ENCODE results near the gene REG3G. TPM values are rescaled to one million over a fixed set of nuclear protein-coding genes. Genes with fewer than 3 reads are reported as not detected.

REG3G gene
- total and polyA plus RNA-seq, 2 of the 13 experiments (the other 11 are each of a cell fraction or from before 2014, with no cell fraction given), result not detected

DNA sequence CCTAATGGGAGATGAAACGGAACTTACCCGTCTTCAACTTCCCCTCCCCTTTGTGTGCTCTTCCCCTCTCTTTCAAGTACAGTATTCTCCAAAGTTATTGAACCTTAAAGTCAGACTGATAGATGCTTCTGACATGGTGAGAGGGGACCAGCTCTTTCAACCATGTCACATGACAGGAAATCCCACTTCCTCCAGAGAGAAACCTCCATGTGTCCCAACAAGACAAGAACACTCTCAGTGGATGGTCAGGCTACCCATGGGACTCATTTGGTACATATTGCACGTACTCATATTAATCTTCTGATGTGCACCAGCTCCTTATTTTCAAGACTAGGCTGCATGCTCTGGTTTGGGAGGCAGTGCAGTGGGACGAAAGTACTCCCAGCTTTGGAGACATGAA is 44.6 kb upstream of the REG3G start:
- ChIA-PET POLR2A (no interaction called here), CTCF (ENCODE audit: low intra/inter-chr PET ratio, low total read pairs) (interaction anchor here (3.1 kb wide), 1 partner anchor 308 kb away, joined by 40 read pairs; no protein-coding TSS in a partner anchor)
- no peak for ATAC-seq
- no peaks in the 10 kb centered on the region for H3K9me3 ChIP-seq (ENCODE audit: low read length)
- 5% methylated on average over 4 of the region's 4 CpGs for WGBS (ENCODE audit: low lambda C conversion rate)
- no peaks in the 10 kb centered on the region for H3K4me1 ChIP-seq (ENCODE audit: insufficient read depth, low read length)
- H3K9ac ChIP-seq (ENCODE audit: insufficient read depth, low read depth, low read length), result no peak overlapping the region
- no peaks in the 10 kb centered on the region for H3K27me3 ChIP-seq (ENCODE audit: control insufficient read depth in 1 of 2, insufficient read depth in 2 of 2, low read length in 2 of 2)
- no peak for FAIRE-seq
- H4K20me1 ChIP-seq (ENCODE audit: insufficient read depth, low read length), result no peaks in the 10 kb centered on the region
- in situ Hi-C loops (cut with HindIII; ENCODE audit: extremely low pct_ligation_motif_present, low pct_unique_long_range_greater_than_20kb), result loop anchor here (25.0 kb wide), 1 partner anchor 619 kb away; no protein-coding TSS in a partner anchor
- no peak overlapping the region for H3K4me2 ChIP-seq (ENCODE audit: low read depth, low read length)
- no peak overlapping the region for H3K4me3 ChIP-seq (replicated peaks in 1 of 3; ENCODE audit: insufficient read depth in 1 of 3, low read depth in 2 of 3, low read length in 3 of 3)
- no peaks in the 10 kb centered on the region for H3K36me3 ChIP-seq (replicated peaks in 1 of 2; ENCODE audit: control insufficient read depth in 1 of 2, insufficient read depth in 2 of 2, low read length in 2 of 2)
- no TSS peak for BruUV-seq (replicated peaks)
- no peaks in the 10 kb centered on the region for H3K79me2 ChIP-seq (ENCODE audit: insufficient read depth, low read length)
- no peak for DNase-seq (ENCODE audit: low spot score)
- intact Hi-C loops (cut with micrococcal nuclease; ENCODE audit: unreplicated experiment), result no loop called here
- H3K27ac ChIP-seq (ENCODE audit: extremely low read length, insufficient read depth, low read length), result no peak overlapping the region
- H2AFZ ChIP-seq (ENCODE audit: low read length), result no peak overlapping the region
- TF ChIP-seq FOXP1 (IDR thresholded peaks at IDR 0.05) (no peak), FOXP1 (CRISPR knock-in tag; IDR thresholded peaks at IDR 0.05) (no peak), ZNF124 (CRISPR knock-in tag; IDR thresholded peaks at IDR 0.05) (no peak), ETV6 (CRISPR knock-in tag; conservative IDR thresholded peaks at IDR 0.05) (no peak), JDP2 (CRISPR knock-in tag; IDR thresholded peaks at IDR 0.05; ENCODE audit: borderline replicate concordance) (no peak), DR1 (CRISPR knock-in tag; IDR thresholded peaks at IDR 0.05) (no peak), XRCC5 (optimal IDR thresholded peaks at IDR 0.05; ENCODE audit: low read length) (no peak), RARG (CRISPR knock-in tag; IDR thresholded peaks at IDR 0.05; ENCODE audit: low read depth) (no peak), MTA1 (CRISPR knock-in tag; IDR thresholded peaks at IDR 0.05; ENCODE audit: borderline replicate concordance) (no peak)
- TF ChIP-seq, protein P1, sequence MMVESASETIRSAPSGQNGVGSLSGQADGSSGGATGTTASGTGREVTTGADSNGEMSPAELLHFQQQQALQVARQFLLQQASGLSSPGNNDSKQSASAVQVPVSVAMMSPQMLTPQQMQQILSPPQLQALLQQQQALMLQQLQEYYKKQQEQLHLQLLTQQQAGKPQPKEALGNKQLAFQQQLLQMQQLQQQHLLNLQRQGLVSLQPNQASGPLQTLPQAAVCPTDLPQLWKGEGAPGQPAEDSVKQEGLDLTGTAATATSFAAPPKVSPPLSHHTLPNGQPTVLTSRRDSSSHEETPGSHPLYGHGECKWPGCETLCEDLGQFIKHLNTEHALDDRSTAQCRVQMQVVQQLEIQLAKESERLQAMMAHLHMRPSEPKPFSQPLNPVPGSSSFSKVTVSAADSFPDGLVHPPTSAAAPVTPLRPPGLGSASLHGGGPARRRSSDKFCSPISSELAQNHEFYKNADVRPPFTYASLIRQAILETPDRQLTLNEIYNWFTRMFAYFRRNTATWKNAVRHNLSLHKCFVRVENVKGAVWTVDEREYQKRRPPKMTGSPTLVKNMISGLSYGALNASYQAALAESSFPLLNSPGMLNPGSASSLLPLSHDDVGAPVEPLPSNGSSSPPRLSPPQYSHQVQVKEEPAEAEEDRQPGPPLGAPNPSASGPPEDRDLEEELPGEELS (CRISPR knock-in tag; IDR thresholded peaks at IDR 0.05), result no peak

Data from HepG2 (cell line).